Stimulated activated CD4-positive, alpha-beta T cell treated with anti-CD3 and anti-CD28 coated beads, Interleukin-4, amount 100 ng/mL, for 48 hours (primary cell): ENCODE data around the gene ALK.

Experiments
- DNase-seq, 2 donors: peaks; one replicate each; pipeline ENCODE4 v3.0.0-alpha.2; 2020; ENCODE audit warnings: low read depth in 2 of 2

Gene ALK

GRCh38 chr2:29405266-29405665, 516.1 kb downstream of the ALK start:
- DNase-seq: no peak

GRCh38 chr2:29401994-29402393, 519.4 kb downstream of the ALK start:
- DNase-seq: no peak

GRCh38 chr2:29400930-29401653, 520.3 kb downstream of the ALK start:
- no peak for DNase-seq

GRCh38 chr2:29398384-29399237, 522.8 kb downstream of the ALK start:
- no peak for DNase-seq

- DNase-seq: no peak
Measured at GRCh38 chr2:29397713-29398112, 523.7 kb downstream of the ALK start.

- DNase-seq: no peak
Measured at GRCh38 chr2:29397039-29397438, 524.3 kb downstream of the ALK start.

- DNase-seq: no peak
Measured at GRCh38 chr2:29394981-29395350, 526.4 kb downstream of the ALK start.

GRCh38 chr2:29394311-29394980, 526.9 kb downstream of the ALK start:
- no peak for DNase-seq

- no peak for DNase-seq
Measured at GRCh38 chr2:29393676-29394075, 527.7 kb downstream of the ALK start.

GRCh38 chr2:29392774-29393173, 528.6 kb downstream of the ALK start:
- no peak for DNase-seq

- DNase-seq: no peak
Measured at GRCh38 chr2:29390136-29390535, 531.2 kb downstream of the ALK start.

GRCh38 chr2:29389686-29390085, 531.7 kb downstream of the ALK start:
- no peak for DNase-seq

GRCh38 chr2:29388071-29388470, 533.3 kb downstream of the ALK start:
- no peak for DNase-seq

GRCh38 chr2:29382486-29382885, 538.9 kb downstream of the ALK start:
- DNase-seq: no peak

- no peak for DNase-seq
Measured at GRCh38 chr2:29377788-29378187, 543.6 kb downstream of the ALK start.

- DNase-seq: no peak
Measured at GRCh38 chr2:29376541-29376940, 544.8 kb downstream of the ALK start.

GRCh38 chr2:29375843-29376242, 545.5 kb downstream of the ALK start:
- DNase-seq: no peak

GRCh38 chr2:29374823-29375222, 546.6 kb downstream of the ALK start:
- no peak for DNase-seq

- DNase-seq: no peak
Measured at GRCh38 chr2:29373870-29374269, 547.5 kb downstream of the ALK start.

GRCh38 chr2:29372185-29372584, 549.2 kb downstream of the ALK start:
- DNase-seq: no peak

GRCh38 chr2:29370581-29371125, 550.7 kb downstream of the ALK start:
- DNase-seq: no peak

- DNase-seq: no peak
Measured at GRCh38 chr2:29370173-29370572, 551.2 kb downstream of the ALK start.
